GM20000 (cell line): ENCODE measurements around the gene OGDH.

ENCODE experiments used
- DNase-seq: peaks from one replicate; pipeline ENCODE4 v3.0.0; 2012; ENCODE audit warnings: low spot score
- TF ChIP-seq, protein P1 (sequence below): IDR thresholded peaks from 2 replicates; pipeline ENCODE4 v1.5.1; 2012; ENCODE audit warnings: mild to moderate bottlenecking, control low read depth; ENCODE audit errors: extremely low read depth, missing control alignments

The OGDH gene

DNA sequence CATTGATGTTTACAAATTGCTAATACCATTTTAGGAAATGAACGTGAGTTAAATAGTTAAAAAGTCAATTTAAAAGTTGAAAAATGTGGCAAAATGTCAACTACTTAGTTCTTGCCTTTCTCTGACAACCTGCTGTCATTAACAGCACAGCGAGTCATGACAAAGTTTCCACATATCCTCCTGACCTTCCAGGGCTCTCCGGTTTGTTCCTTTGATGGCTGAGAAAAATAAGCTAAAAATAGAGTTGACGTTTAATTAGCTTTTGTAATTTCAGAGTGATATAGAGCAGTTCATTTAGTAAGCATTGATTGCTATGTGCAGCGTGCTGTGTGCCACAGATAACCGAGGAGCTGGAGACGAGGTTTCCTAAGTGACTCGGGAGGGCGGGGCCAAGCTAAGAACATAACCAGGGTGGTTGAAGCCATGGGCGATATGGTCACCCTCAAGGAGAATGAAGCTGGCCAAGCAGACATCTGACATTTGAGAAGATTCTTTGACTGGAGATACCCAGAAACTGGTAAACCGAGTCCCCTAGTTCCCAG is 47.9 kb downstream of the OGDH start:
- TF ChIP-seq, protein P1, sequence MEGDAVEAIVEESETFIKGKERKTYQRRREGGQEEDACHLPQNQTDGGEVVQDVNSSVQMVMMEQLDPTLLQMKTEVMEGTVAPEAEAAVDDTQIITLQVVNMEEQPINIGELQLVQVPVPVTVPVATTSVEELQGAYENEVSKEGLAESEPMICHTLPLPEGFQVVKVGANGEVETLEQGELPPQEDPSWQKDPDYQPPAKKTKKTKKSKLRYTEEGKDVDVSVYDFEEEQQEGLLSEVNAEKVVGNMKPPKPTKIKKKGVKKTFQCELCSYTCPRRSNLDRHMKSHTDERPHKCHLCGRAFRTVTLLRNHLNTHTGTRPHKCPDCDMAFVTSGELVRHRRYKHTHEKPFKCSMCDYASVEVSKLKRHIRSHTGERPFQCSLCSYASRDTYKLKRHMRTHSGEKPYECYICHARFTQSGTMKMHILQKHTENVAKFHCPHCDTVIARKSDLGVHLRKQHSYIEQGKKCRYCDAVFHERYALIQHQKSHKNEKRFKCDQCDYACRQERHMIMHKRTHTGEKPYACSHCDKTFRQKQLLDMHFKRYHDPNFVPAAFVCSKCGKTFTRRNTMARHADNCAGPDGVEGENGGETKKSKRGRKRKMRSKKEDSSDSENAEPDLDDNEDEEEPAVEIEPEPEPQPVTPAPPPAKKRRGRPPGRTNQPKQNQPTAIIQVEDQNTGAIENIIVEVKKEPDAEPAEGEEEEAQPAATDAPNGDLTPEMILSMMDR: no peak
- DNase-seq: no peak

DNA sequence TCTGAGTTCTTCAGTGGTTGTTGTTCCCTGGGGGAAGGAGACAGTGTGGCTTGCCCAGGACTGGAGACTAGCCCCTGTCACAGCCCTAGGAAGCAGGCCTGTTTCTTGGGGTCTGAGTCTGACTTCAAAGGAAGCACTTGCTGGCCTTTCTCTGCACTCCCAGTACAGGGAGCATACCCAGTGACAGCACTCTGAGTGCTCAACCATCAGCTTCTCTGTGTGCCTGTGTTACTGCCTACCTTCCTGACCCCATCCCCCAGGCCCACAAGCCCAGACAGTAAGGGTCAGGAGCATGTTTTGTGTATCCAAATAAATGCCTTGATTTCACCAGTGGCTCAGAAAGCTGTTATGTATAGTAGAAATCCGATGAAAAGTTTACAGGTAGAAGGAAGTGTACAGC is 48.9 kb downstream of the OGDH start:
- TF ChIP-seq, protein P1: no peak
- no peak for DNase-seq

DNA sequence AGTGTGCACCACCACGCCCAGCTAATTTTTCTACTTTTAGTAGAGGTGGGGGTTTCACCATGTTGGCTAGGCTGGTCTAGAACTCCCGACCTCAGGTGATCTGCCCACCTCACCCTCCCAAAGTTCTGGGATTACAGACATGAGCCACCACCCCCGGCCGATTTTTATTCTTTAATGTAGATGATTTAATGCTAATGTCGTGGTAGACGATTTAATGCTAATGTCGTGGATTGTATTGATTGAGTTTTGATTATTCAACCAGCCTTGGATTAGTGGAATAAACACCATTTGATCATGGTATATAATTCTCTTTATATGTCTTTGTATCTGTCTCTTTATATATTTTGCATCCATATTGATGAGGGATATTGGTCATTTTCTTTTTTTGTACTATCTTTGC is 52.6 kb downstream of the OGDH start:
- TF ChIP-seq, protein P1: no peak
- no peak for DNase-seq

DNA sequence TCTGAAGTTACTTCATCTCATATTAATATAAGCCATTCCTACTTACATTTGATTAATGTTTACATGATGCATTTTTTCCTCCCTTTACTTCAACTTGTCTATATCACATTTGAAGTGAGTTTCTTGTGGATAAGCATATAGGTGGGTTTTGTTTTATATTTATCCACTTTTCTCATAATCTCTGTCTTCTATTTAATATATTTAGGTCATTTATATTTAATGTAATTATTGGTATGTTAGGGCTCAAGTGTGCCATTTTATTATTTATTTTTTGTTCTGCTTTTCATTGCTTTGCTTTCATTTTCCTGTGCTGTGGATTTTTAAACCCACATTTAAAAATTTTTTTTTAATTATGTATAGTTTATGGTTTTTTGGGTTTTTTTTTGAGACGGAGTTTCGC is 54.8 kb downstream of the OGDH start:
- TF ChIP-seq, protein P1: no peak
- no peak for DNase-seq

DNA sequence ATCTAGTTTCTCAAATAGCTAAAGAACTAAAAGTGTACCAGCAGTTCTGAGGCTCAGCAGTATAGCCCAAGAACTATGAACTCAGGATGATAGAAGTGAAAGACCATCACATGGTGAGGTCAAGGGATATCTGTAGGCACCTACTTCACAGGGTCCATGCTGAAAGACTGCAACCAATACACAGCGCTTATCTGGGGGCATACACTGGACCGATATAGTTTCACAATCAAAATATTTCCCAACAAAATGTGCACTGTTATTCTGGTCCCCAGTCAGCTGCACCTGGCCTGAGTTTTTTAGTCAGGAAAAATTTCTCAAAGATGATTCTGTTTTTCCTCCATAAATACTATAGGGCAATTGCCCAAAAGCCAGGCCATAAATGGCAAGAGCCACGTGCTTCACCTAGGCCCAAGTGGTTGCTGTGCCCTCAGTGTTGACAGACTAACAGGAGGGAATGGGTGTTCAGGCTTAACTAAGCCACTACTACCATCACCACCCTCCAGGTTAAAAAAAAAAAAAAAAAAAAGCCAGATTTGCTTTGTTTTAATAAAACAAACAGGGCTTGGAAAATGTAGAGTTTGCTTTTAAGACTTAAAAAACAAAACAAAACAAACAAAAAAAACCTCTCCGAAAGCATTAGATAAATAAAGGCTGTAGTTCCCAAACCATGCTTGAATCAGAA is 58.5 kb downstream of the OGDH start:
- DNase-seq: no peak
- TF ChIP-seq, protein P1: no peak

DNA sequence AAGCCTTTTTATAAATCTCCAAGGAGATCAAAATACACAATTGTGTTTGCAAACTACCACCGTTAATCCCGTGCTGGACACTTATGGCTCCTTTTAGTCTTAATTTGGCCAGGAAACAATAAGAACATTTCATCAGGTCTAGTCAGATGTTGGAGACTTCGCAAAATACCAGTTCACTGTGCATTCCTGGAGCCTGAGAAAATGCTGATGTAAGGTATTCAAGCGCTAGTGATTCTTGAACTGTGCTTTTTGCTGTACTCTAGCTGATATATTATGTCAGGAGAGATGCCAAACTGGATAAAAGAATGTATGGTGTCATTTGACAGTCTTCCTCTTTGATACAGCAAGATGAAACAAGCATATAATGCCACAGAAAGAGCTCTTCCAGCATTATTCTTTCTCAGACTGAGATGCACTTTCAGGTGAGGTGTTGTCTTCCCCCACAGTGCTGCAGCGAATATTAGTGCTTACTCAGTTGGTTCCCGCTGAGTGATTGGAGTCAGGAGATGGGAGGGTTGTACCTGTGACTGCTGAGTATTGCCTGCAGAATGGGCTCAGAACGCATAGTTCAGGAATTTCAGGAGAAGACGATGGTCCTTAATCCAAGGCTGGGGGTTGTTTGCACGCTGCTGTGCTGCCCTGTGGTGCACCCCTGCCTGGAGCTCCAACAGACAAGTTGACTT is 59.2 kb downstream of the OGDH start:
- DNase-seq: no peak
- TF ChIP-seq, protein P1: no peak

DNA sequence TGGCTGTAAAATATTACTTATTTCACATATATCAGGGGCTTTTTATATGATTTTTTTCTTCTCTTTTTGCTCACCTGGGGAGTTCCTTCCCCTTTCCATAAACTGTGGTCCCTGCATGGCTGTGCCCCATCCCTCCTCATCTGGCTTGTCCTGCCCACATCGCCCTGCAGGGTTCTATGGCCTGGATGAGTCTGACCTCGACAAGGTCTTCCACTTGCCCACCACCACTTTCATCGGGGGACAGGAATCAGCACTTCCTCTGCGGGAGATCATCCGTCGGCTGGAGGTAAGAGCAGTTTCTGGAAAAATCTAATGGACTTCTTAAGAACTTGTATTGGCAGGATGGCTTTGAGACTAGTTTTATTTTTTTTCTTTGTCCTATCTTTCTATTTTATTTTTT is 60.1 kb downstream of the OGDH start:
- TF ChIP-seq, protein P1: no peak
- no peak for DNase-seq
